ENCODE measurements around the gene GPR149. TPM values are rescaled to one million over a fixed set of nuclear protein-coding genes. Genes with fewer than 3 reads are reported as not detected.

The GPR149 gene
- total and polyA plus RNA-seq, 10 of the 15 experiments (the other 5 are each of a cell fraction or from before 2014, with no cell fraction given) = not detected

GRCh38 chr3:154314152-154314551 lies 115.8 kb downstream of the GPR149 start:
- RAD21 ChIA-PET (ENCODE audit: unreplicated experiment) = no interaction called here
- CTCF ChIA-PET = interaction anchor here (1.0 to 2.8 kb wide), 4 partner anchors 11 to 61 kb away, joined by 3 to 7 read pairs (median 4); partner anchors contain the start of gene DHX36

More at GRCh38 chr3:154314152-154314551, 115.8 kb downstream of the GPR149 start:
- Histone ChIP-seq H4K20me1 (ENCODE audit: control insufficient read depth, insufficient read depth) (no peaks in the 10 kb centered on the region), H3K79me2 (ENCODE audit: control insufficient read depth, insufficient read depth, low read length) (peaks cover 32% of the 10 kb centered on the region), H2AFZ (ENCODE audit: control insufficient read depth, low read depth, low read length) (no peak overlapping the region), H3K4me2 (ENCODE audit: control insufficient read depth, insufficient read depth) (no peak overlapping the region), H3K4me3 (no peak overlapping the region), H3K9ac (ENCODE audit: control insufficient read depth, insufficient read depth, low read length) (no peak overlapping the region), H3K27ac (ENCODE audit: control insufficient read depth, insufficient read depth) (no peak overlapping the region), H3K4me1 (ENCODE audit: control insufficient read depth, insufficient read depth, low read length) (no peaks in the 10 kb centered on the region), H3K9me3 (replicated peaks; ENCODE audit: control insufficient read depth, insufficient read depth, low read length) (no peaks in the 10 kb centered on the region), H3K27me3 (replicated peaks in 1 of 2; ENCODE audit: control insufficient read depth in 2 of 2, insufficient read depth in 2 of 2, low read length in 1 of 2) (no peaks in the 10 kb centered on the region), H3K36me3 (ENCODE audit: control insufficient read depth in 2 of 2, insufficient read depth in 2 of 2, low read length in 1 of 2) (peaks cover 0 to 25% of the 10 kb centered on the region in 2 experiments)
- DNase-seq (ENCODE audit: low read depth, low spot score) (no peak), ATAC-seq (no peak), FAIRE-seq (no peak)
- POLR2A ChIA-PET = no interaction called here
- SMC1A ChIA-PET (ENCODE audit: uncharacterized antibody, unreplicated experiment) = interaction anchor here (0.6 to 1.5 kb wide), 4 partner anchors 14 to 34 kb away, joined by 3 to 5 read pairs (median 3); no protein-coding TSS in a partner anchor
- in situ Hi-C loops (cut with MboI) (no loop called here), intact Hi-C loops (cut with micrococcal nuclease; ENCODE audit: unreplicated experiment) (loop anchor here (10.0 kb wide), 1 partner anchor 1149 kb away; the partner anchor contains the start of gene RAP2B)
- TF ChIP-seq ZNF687 (IDR thresholded peaks at IDR 0.05) (no peak), BCL3 (IDR thresholded peaks at IDR 0.05; ENCODE audit: borderline replicate concordance, insufficient read depth, low read depth, low read length, poor library complexity, severe bottlenecking) (no peak), RAD51 (IDR thresholded peaks at IDR 0.05) (no peak), IRF5 (IDR thresholded peaks at IDR 0.05; ENCODE audit: borderline replicate concordance) (no peak)
- BruUV-seq (replicated peaks) = no TSS peak
- 100% methylated on average over 1 of the region's 1 CpG for WGBS (ENCODE audit: insufficient coverage, insufficient replicate concordance, low lambda C conversion rate, missing lambda C conversion rate)
